Pancreas (tissue), 10 donors: ENCODE results near the gene PRRG3. TPM values are rescaled to one million over a fixed set of nuclear protein-coding genes. Genes with fewer than 3 reads are reported as not detected.

Experiments used
- ATAC-seq, 4 donors: fragments of 200-7000 bp; cut with Tn5 transposase; one replicate each; pipeline versions ENCODE4 v1.8.0 to v1.9.1; 2020; ENCODE audit warnings: mild to moderate bottlenecking in 4 of 4, moderate library complexity in 4 of 4
- DNase-seq, 6 donors: peaks; one replicate each; pipeline ENCODE4 v3.0.0-alpha.2; 2020
- FAIRE-seq: peaks from 2 replicates; lab custom pipeline; 2012; peaks lifted over from hg19 to GRCh38; lab: Jason Lieb, UNC
- H3K27ac ChIP-seq, 4 donors: fragments of 200-600 bp; sonication (generic); 1 replicate in 3 of 4; 2 replicates in 1 of 4; pipeline versions ENCODE4 v1.5.0 to v1.8.0; 2020
- H3K27me3 ChIP-seq, 4 donors: fragments of 200-600 bp; one replicate each; pipeline ENCODE4 v1.8.0; 2021
- H3K36me3 ChIP-seq, 3 donors: fragments of 200-600 bp; sonication (generic) in 1 of 3; one replicate each; pipeline versions ENCODE4 v1.5.0 to v1.8.0; 2020 to 2021
- H3K4me1 ChIP-seq, 3 donors: fragments of 200-600 bp; one replicate each; pipeline ENCODE4 v1.8.0; 2021
- H3K4me3 ChIP-seq, 4 donors: fragments of 200-600 bp; sonication (generic) in 2 of 4; one replicate each; pipeline versions ENCODE4 v1.5.0 to v1.8.0; 2020 to 2021
- H3K9me3 ChIP-seq, 4 donors: fragments of 200-600 bp; one replicate each; pipeline ENCODE4 v1.8.0; 2021
- CTCF ChIP-seq, 4 donors: fragments of 200-600 bp; sonication (generic) in 3 of 4; IDR thresholded peaks; one replicate each; pipeline versions ENCODE4 v1.5.0 to v1.8.0; 2021; ENCODE audit warnings: antibody characterized with exemption in 4 of 4
- WGBS, 2 donors: extraction: QIAGEN DNeasy Blood & Tissue Kit; methylation state at CpG; one replicate each; pipeline ENCODE4 v1.1.7; 2013; 5-methylcytosine and 5-hydroxymethylcytosine counted together
- intact Hi-C, 3 donors: fragments of 100-400 bp; cut with DNase I; formaldehyde crosslinking; loops; one replicate each; pipeline versions ENCODE4 v1.11.1 to v1.14.2; 2022
- polyA plus RNA-seq, 2 donors: library from polyadenylated mRNA; stranded (reverse); fragments of 200-250 nt; gene quantifications; one replicate each; pipeline ENCODE4 v1.2.3, GENCODE V29; 2013
- total RNA-seq, 6 donors: library from RNA; stranded (reverse); fragmentation: NEBNext Ultra II Directional in 4 of 6; extraction: Animal tissue kit (Norgen Biotek cat#: 25700) in 4 of 6; gene quantifications; one replicate each; pipeline versions ENCODE4 v1.2.1 to v1.2.4, GENCODE V29; 2021 to 2023
- donor health status: healthy with polysubstance abuse.
- donor health status: DM: no; HTN: no; CAD: no; lungs with moderate emphysema.
- donor health status: DM: no; HTN: no; CAD: no.
- donor health status: control.
- donor health status: control.
- donor health status: Bipolar disorder and iron deficiency.
- donor health status: DM: yes; HTN: yes; CAD: no.
- donor health status: DM: no; HTN: no; CAD: no.
- donor health status: DM: no; HTN: no; CAD: no.
- donor health status: DM: yes; HTN: yes; CAD: no.

The PRRG3 gene
- total and polyA plus RNA-seq, 8 donors: 0.02 to 0.41 (median 0.11) TPM; not detected in 2

- Histone ChIP-seq H3K36me3 (no peaks in the 10 kb centered on the region), H3K9me3 (no peaks in the 10 kb centered on the region), H3K27ac (no peak overlapping the region), H3K4me1 (no peaks in the 10 kb centered on the region), H3K27me3 (peaks cover 0 to 21% (median 5%) of the 10 kb centered on the region in 4 donors), H3K4me3 (no peak overlapping the region)
- FAIRE-seq: no peak
- DNase-seq: peak in 4 of 6 donors; percentile 29 to 79 (median 72)
- intact Hi-C loops: no loop called here
- WGBS, 2 donors: 28 to 32% methylated on average over 4 of the region's 4 CpGs
- TF ChIP-seq CTCF (IDR thresholded peaks at IDR 0.05): peak; percentile 35 to 59 (median 55)
- peak; percentile 68 to 86 (median 82) for ATAC-seq
These were observed 14.5 kb upstream of the PRRG3 start for GRCh38 chrX:151680805-151681204.

GRCh38 chrX:151687635-151688034, 7.6 kb upstream of the PRRG3 start:
- intact Hi-C loops: no loop called here

GRCh38 chrX:151688695-151689094, 6.6 kb upstream of the PRRG3 start:
- FAIRE-seq (no peak), ATAC-seq (no peak), DNase-seq (no peak)
- Histone ChIP-seq H3K36me3 (no peaks in the 10 kb centered on the region), H3K27ac (no peak overlapping the region), H3K27me3 (peaks cover 0 to 3% (median 0%) of the 10 kb centered on the region in 4 donors), H3K4me3 (no peak overlapping the region), H3K4me1 (no peaks in the 10 kb centered on the region), H3K9me3 (no peaks in the 10 kb centered on the region)
- intact Hi-C loops: no loop called here
- no peak for TF ChIP-seq CTCF (IDR thresholded peaks at IDR 0.05)

More at GRCh38 chrX:151687635-151688034, 7.6 kb upstream of the PRRG3 start:
- Histone ChIP-seq H3K27ac (no peak overlapping the region), H3K27me3 (peaks cover 0 to 10% (median 3%) of the 10 kb centered on the region in 4 donors), H3K4me1 (no peaks in the 10 kb centered on the region), H3K9me3 (no peaks in the 10 kb centered on the region), H3K4me3 (no peak overlapping the region), H3K36me3 (no peaks in the 10 kb centered on the region)
- ATAC-seq (no peak), DNase-seq (no peak), FAIRE-seq (no peak)
- no peak for TF ChIP-seq CTCF (IDR thresholded peaks at IDR 0.05)

GRCh38 chrX:151692825-151693224, 2.4 kb upstream of the PRRG3 start:
- H3K27me3 ChIP-seq: no peaks in the 10 kb centered on the region
- intact Hi-C loops: no loop called here
- no peaks in the 10 kb centered on the region for H3K4me1 ChIP-seq
- DNase-seq (no peak), FAIRE-seq (no peak), ATAC-seq (no peak)
- 73 to 79% methylated on average over 6 of the region's 6 CpGs for WGBS, 2 donors
- no peaks in the 10 kb centered on the region for H3K36me3 ChIP-seq
- no peak for TF ChIP-seq CTCF (IDR thresholded peaks at IDR 0.05)
- no peak overlapping the region for H3K4me3 ChIP-seq
- H3K27ac ChIP-seq: no peak overlapping the region
- H3K9me3 ChIP-seq: no peaks in the 10 kb centered on the region

- intact Hi-C loops: no loop called here
- no peak for TF ChIP-seq CTCF (IDR thresholded peaks at IDR 0.05)
- H3K4me3 ChIP-seq: no peak overlapping the region
- H3K9me3 ChIP-seq: no peaks in the 10 kb centered on the region
- ATAC-seq: no peak
- H3K36me3 ChIP-seq: no peaks in the 10 kb centered on the region
- FAIRE-seq: no peak
- no peak for DNase-seq
- H3K27me3 ChIP-seq: no peaks in the 10 kb centered on the region
- no peaks in the 10 kb centered on the region for H3K4me1 ChIP-seq
- WGBS, 2 donors: 55 to 59% methylated on average over 12 of the region's 12 CpGs
- H3K27ac ChIP-seq: no peak overlapping the region
These were observed 1.1 kb upstream of the PRRG3 start for GRCh38 chrX:151694121-151694520.
